Natural killer cell (primary cell): ENCODE data around the gene CPAMD8. TPM values are rescaled to one million over a fixed set of nuclear protein-coding genes. Genes with fewer than 3 reads are reported as not detected.
A peak's percentile ranks its signal among the peaks of the same experiment; 100 is the strongest.
"Not testable (repeated sequence)": the region's sequence is repeated elsewhere in the genome, so short reads cannot be mapped to it uniquely, and the experiment has no call there.

Source experiments
- ATAC-seq, 3 donors: fragments of 150-1000 bp in 2 of 3; fragments of 200-7000 bp in 1 of 3; cut with Tn5 transposase; 1 replicate in 1 of 3; 2 replicates in 2 of 3; pipeline ENCODE4 v1.10.0; 2021; ENCODE audit warnings: mild to moderate bottlenecking in 2 of 3, moderate library complexity in 2 of 3
- DNase-seq, 2 donors: peaks; one replicate each; pipeline versions ENCODE4 v3.0.0 to v3.0.0-alpha.2; 2013 to 2021; ENCODE audit warnings: mixed read lengths in 1 of 2
- H3K27ac ChIP-seq: one replicate; pipeline ENCODE4 v1.5.1; 2013; ENCODE audit warnings: mild to moderate bottlenecking, low read length
- H3K27me3 ChIP-seq: one replicate; pipeline ENCODE4 v1.6.1; 2013; ENCODE audit warnings: low read length; ENCODE audit not compliant: control insufficient read depth, insufficient read depth
- H3K36me3 ChIP-seq: one replicate; pipeline ENCODE4 v1.6.1; 2013; ENCODE audit warnings: low read length; ENCODE audit not compliant: control insufficient read depth, insufficient read depth
- H3K4me1 ChIP-seq: one replicate; pipeline ENCODE4 v1.6.1; 2013; ENCODE audit warnings: low read length; ENCODE audit not compliant: control insufficient read depth, insufficient read depth
- H3K4me3 ChIP-seq: one replicate; pipeline ENCODE4 v1.5.1; 2013; ENCODE audit warnings: low read length
- H3K9me3 ChIP-seq: one replicate; pipeline ENCODE4 v1.6.1; 2013; ENCODE audit warnings: low read length; ENCODE audit not compliant: control insufficient read depth, insufficient read depth
- H3K27ac Mint-ChIP-seq, 2 donors: one replicate each; pipeline ENCODE4 v1.8.0; 2022; ENCODE audit warnings: mild to moderate bottlenecking in 2 of 2, mixed read lengths in 2 of 2, moderate library complexity in 1 of 2
- H3K27me3 Mint-ChIP-seq, 2 donors: one replicate each; pipeline ENCODE4 v1.8.0; 2022; ENCODE audit warnings: low read depth in 2 of 2, mixed read lengths in 2 of 2
- H3K36me3 Mint-ChIP-seq: one replicate; pipeline ENCODE4 v1.8.0; 2022; ENCODE audit warnings: mixed read lengths
- H3K4me1 Mint-ChIP-seq, 2 donors: one replicate each; pipeline ENCODE4 v1.8.0; 2022; ENCODE audit warnings: mixed read lengths in 2 of 2
- H3K4me3 Mint-ChIP-seq: one replicate; pipeline ENCODE4 v1.8.0; 2022; ENCODE audit warnings: mild to moderate bottlenecking, moderate library complexity, mixed read lengths
- H3K9me3 Mint-ChIP-seq, 2 donors: one replicate each; pipeline ENCODE4 v1.8.0; 2022; ENCODE audit warnings: mixed read lengths in 2 of 2
- CTCF ChIP-seq: fragments of 200-600 bp; IDR thresholded peaks from one replicate; pipeline ENCODE4 v1.8.0; 2022; ENCODE audit warnings: antibody characterized with exemption
- WGBS: methylation state at CpG from one replicate; pipeline ENCODE4 v1.1.7; 2013; ENCODE audit warnings: missing lambda C conversion rate; ENCODE audit not compliant: insufficient coverage; 5-methylcytosine and 5-hydroxymethylcytosine counted together
- intact Hi-C: fragments of 100-400 bp; cut with micrococcal nuclease; formaldehyde crosslinking; loops from one replicate; pipeline ENCODE4 v1.14.2; 2022
- total RNA-seq, 4 donors: library from RNA; stranded (reverse); fragments of 120-200 nt in 1 of 4; gene quantifications; one replicate each; pipeline versions ENCODE4 v1.2.3 to v1.2.4, GENCODE V29; 2013 to 2022

The CPAMD8 gene
- total RNA-seq, 3 donors from 2014 or later (not counting 1 experiment from before 2014, with no cell fraction given): 3.6 to 4.9 (median 4.7) TPM

- H3K27me3 Mint-ChIP-seq: peaks cover 6 to 18% of the 10 kb centered on the region in 2 donors
- intact Hi-C loops: no loop called here
- Histone ChIP-seq H3K4me1 (no peaks in the 10 kb centered on the region), H3K27ac (no peak overlapping the region), H3K4me3 (no peak overlapping the region), H3K27me3 (no peaks in the 10 kb centered on the region), H3K9me3 (no peaks in the 10 kb centered on the region), H3K36me3 (no peaks in the 10 kb centered on the region)
- no peak overlapping the region for H3K27ac Mint-ChIP-seq
- 93% methylated on average over 5 of the region's 5 CpGs for WGBS
- H3K9me3 Mint-ChIP-seq: peaks cover 4 to 12% of the 10 kb centered on the region in 2 donors
- no peak for DNase-seq
- no peak overlapping the region for H3K4me3 Mint-ChIP-seq
- H3K4me1 Mint-ChIP-seq: no peaks in the 10 kb centered on the region
- ATAC-seq: no peak
- no peaks in the 10 kb centered on the region for H3K36me3 Mint-ChIP-seq
- no peak for TF ChIP-seq CTCF
Measured at GRCh38 chr19:16976446-16976845, 50.2 kb downstream of the CPAMD8 start.

- ATAC-seq (peak in 1 of 3 donors; percentile 14), DNase-seq (no peak)
- Mint-ChIP-seq H3K27me3 (peaks cover 5 to 7% of the 10 kb centered on the region in 2 donors), H3K4me3 (no peak overlapping the region), H3K9me3 (no peaks in the 10 kb centered on the region), H3K4me1 (no peaks in the 10 kb centered on the region), H3K36me3 (no peaks in the 10 kb centered on the region), H3K27ac (no peak overlapping the region)
- TF ChIP-seq CTCF: no peak
- H3K27me3 ChIP-seq: no peaks in the 10 kb centered on the region
- H3K4me1 ChIP-seq: no peaks in the 10 kb centered on the region
- H3K9me3 ChIP-seq: peaks cover 13% of the 10 kb centered on the region
- H3K4me3 ChIP-seq: no peak overlapping the region
- no peaks in the 10 kb centered on the region for H3K36me3 ChIP-seq
- 95% methylated on average over 8 of the region's 8 CpGs for WGBS
- no peak overlapping the region for H3K27ac ChIP-seq
- intact Hi-C loops: no loop called here
Measured at GRCh38 chr19:16970821-16971220, 55.8 kb downstream of the CPAMD8 start.

- intact Hi-C loops: loop anchor here (2.0 kb wide), 1 partner anchor 198 kb away; no protein-coding TSS in a partner anchor
- no peaks in the 10 kb centered on the region for H3K36me3 ChIP-seq
- H3K4me1 Mint-ChIP-seq: no peaks in the 10 kb centered on the region
- no peaks in the 10 kb centered on the region for H3K27me3 ChIP-seq
- H3K27ac ChIP-seq: no peak overlapping the region
- H3K4me3 ChIP-seq: no peak overlapping the region
- DNase-seq (no peak), ATAC-seq (no peak)
- no peaks in the 10 kb centered on the region for H3K36me3 Mint-ChIP-seq
- no peak overlapping the region for H3K4me3 Mint-ChIP-seq
- no peak for TF ChIP-seq CTCF
- H3K4me1 ChIP-seq: no peaks in the 10 kb centered on the region
- 100% methylated on average over 1 of the region's 1 CpG for WGBS
- peaks cover 11 to 16% of the 10 kb centered on the region in 2 donors for H3K27me3 Mint-ChIP-seq
- H3K9me3 Mint-ChIP-seq: no peaks in the 10 kb centered on the region
- H3K9me3 ChIP-seq: peaks cover 13% of the 10 kb centered on the region
- H3K27ac Mint-ChIP-seq: no peak overlapping the region
Measured at GRCh38 chr19:16969135-16969534, 57.5 kb downstream of the CPAMD8 start.

- H3K9me3 ChIP-seq, intact Hi-C loops, H3K27ac ChIP-seq, H3K27me3 ChIP-seq, H3K36me3 Mint-ChIP-seq, H3K4me1 Mint-ChIP-seq, H3K36me3 ChIP-seq, H3K9me3 Mint-ChIP-seq, H3K27ac Mint-ChIP-seq, ATAC-seq, H3K4me1 ChIP-seq, H3K4me3 ChIP-seq, DNase-seq, H3K4me3 Mint-ChIP-seq: not testable (repeated sequence)
- peaks cover 41 to 51% of the 10 kb centered on the region in 2 donors for H3K27me3 Mint-ChIP-seq
- 89% methylated on average over 20 of the region's 20 CpGs for WGBS
Measured at GRCh38 chr19:16960996-16961822, 65.4 kb downstream of the CPAMD8 start.

GRCh38 chr19:16958277-16958676, 68.3 kb downstream of the CPAMD8 start:
- H3K4me1 ChIP-seq, H3K4me3 Mint-ChIP-seq, intact Hi-C loops, ATAC-seq, H3K4me1 Mint-ChIP-seq, H3K27ac ChIP-seq, H3K36me3 ChIP-seq, DNase-seq, H3K9me3 Mint-ChIP-seq, H3K4me3 ChIP-seq, H3K27me3 ChIP-seq, H3K27ac Mint-ChIP-seq, H3K36me3 Mint-ChIP-seq, H3K9me3 ChIP-seq: not testable (repeated sequence)
- H3K27me3 Mint-ChIP-seq: peaks cover 28 to 41% of the 10 kb centered on the region in 2 donors
